Left lung (tissue), 10 donors: Measurements from ENCODE around the gene TSHZ2. TPM values are rescaled to one million over a fixed set of nuclear protein-coding genes. Genes with fewer than 3 reads are reported as not detected.

Source experiments
- ATAC-seq: fragments of 200-7000 bp; cut with Tn5 transposase; one replicate; pipeline ENCODE4 v1.9.1; 2020; ENCODE audit warnings: moderate library complexity
- DNase-seq, 4 donors: peaks; one replicate each; pipeline ENCODE4 v3.0.0-alpha.2; 2013 to 2020
- H3K27ac ChIP-seq, 2 donors: fragments of 200-600 bp; sonication (generic) in 1 of 2; one replicate each; pipeline versions ENCODE4 v1.5.0 to v1.8.0; 2020 to 2021
- H3K27me3 ChIP-seq, 2 donors: fragments of 200-600 bp; sonication (generic) in 1 of 2; one replicate each; pipeline versions ENCODE4 v1.5.0 to v1.8.0; 2020 to 2021
- H3K36me3 ChIP-seq, 2 donors: fragments of 200-600 bp; sonication (generic) in 1 of 2; one replicate each; pipeline versions ENCODE4 v1.5.0 to v1.8.0; 2020 to 2021
- H3K4me1 ChIP-seq, 2 donors: fragments of 200-600 bp; one replicate each; pipeline ENCODE4 v1.8.0; 2021
- H3K4me3 ChIP-seq, 2 donors: fragments of 200-600 bp; sonication (generic) in 1 of 2; one replicate each; pipeline versions ENCODE4 v1.5.0 to v1.8.0; 2020 to 2021; ENCODE audit warnings: mild to moderate bottlenecking in 1 of 2
- H3K9me3 ChIP-seq, 2 donors: fragments of 200-600 bp; sonication (generic) in 1 of 2; one replicate each; pipeline versions ENCODE4 v1.5.0 to v1.8.0; 2020 to 2021
- CTCF ChIP-seq, 2 donors: fragments of 200-600 bp; sonication (generic) in 1 of 2; IDR thresholded peaks; one replicate each; pipeline versions ENCODE4 v1.5.0 to v1.8.0; 2021; ENCODE audit warnings: antibody characterized with exemption in 2 of 2
- intact Hi-C, 2 donors: fragments of 100-400 bp; cut with DNase I; formaldehyde crosslinking; loops; one replicate each; pipeline versions ENCODE4 v1.11.2 to v1.14.2; 2022
- polyA plus RNA-seq, 6 donors: library from polyadenylated mRNA; unstranded; fragments of 120-200 nt; gene quantifications; one replicate each; pipeline ENCODE4 v1.2.1, GENCODE V29; 2013; ENCODE audit not compliant: insufficient read length in 6 of 6
- total RNA-seq, 2 donors: library from RNA; stranded (reverse); fragmentation: NEBNext Ultra II Directional; extraction: Animal tissue kit (Norgen Biotek cat#: 25700); gene quantifications; one replicate each; pipeline ENCODE4 v1.2.1, GENCODE V29; 2021
- donor health status: DM: no; HTN: yes; CAD: no.
- donor health status: DM: no; HTN: no; CAD: no.

The TSHZ2 gene
- total and polyA plus RNA-seq, 8 donors = 7.6 to 20.7 (median 13.9) TPM

DNA sequence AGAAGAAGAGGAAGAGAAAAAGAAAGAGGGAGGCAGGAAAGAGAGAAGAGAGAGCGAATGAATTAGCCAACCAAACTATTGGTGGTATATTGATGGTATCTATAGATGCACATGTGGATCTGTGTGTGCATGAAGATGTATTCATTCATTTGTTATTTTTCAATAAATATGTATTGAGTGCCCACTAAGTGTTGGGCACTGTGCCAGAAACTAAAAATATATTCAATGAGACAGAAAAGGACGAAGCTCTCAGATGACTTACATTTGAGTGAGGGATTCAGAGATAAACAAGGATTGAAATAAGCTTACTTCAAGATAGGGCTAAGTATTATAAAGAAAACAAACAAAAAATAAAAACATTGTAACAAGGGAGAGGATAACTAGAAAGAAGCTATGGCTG, 154.9 kb downstream of the TSHZ2 start:
- no peak overlapping the region for H3K27ac ChIP-seq
- DNase-seq (no peak), ATAC-seq (no peak)
- H3K4me1 ChIP-seq = no peaks in the 10 kb centered on the region
- no peak for TF ChIP-seq CTCF (IDR thresholded peaks at IDR 0.05)
- H3K9me3 ChIP-seq = no peaks in the 10 kb centered on the region
- no peak overlapping the region for H3K4me3 ChIP-seq
- H3K27me3 ChIP-seq = no peaks in the 10 kb centered on the region
- intact Hi-C loops = no loop called here
- H3K36me3 ChIP-seq = no peaks in the 10 kb centered on the region

DNA sequence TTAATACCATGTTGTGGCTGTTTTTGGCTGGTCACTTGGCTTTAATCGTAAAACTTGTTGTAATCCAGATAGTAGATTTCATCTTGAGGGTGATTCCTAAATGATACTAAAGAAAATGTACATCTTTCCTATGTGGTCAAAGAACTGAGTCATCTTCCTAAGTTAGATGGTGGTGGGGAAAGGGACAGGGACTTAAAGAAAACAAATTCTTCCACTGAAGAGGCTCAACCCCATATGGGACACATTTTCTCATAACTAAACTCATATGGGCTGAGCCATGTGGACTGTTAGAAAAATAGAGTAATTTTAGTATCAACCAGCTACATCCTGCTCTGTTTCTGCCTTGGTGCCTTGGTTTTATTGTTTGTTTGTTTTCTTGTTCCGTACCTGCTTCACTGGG, 155.8 kb downstream of the TSHZ2 start:
- H3K4me1 ChIP-seq = no peaks in the 10 kb centered on the region
- no peak overlapping the region for H3K4me3 ChIP-seq
- ATAC-seq (no peak), DNase-seq (no peak)
- H3K36me3 ChIP-seq = no peaks in the 10 kb centered on the region
- no peak for TF ChIP-seq CTCF (IDR thresholded peaks at IDR 0.05)
- no peaks in the 10 kb centered on the region for H3K27me3 ChIP-seq
- H3K9me3 ChIP-seq = no peaks in the 10 kb centered on the region
- intact Hi-C loops = no loop called here
- H3K27ac ChIP-seq = no peak overlapping the region

DNA sequence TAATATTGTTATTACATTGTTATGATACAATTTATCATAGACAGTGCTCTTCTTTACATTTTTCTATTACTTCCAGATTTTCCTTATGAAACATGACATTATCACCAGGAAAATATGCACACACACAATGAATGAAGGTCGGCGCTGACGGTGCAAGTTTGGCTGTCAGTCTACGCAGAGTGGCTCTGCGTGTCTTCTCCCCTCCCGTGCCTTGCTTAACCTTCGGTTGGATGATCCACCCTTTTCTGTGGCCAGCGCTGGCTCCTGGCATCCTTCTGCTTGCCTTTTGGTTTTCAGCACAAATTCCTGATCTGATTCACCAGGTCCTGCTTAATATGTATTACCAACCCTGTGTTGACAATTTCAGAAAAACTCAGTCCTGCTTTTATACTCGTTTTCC, 157.4 kb downstream of the TSHZ2 start:
- H3K4me3 ChIP-seq = no peak overlapping the region
- no peak for TF ChIP-seq CTCF (IDR thresholded peaks at IDR 0.05)
- H3K4me1 ChIP-seq = no peaks in the 10 kb centered on the region
- no peaks in the 10 kb centered on the region for H3K9me3 ChIP-seq
- DNase-seq = no peak
- intact Hi-C loops = no loop called here
- H3K36me3 ChIP-seq = no peaks in the 10 kb centered on the region
- H3K27me3 ChIP-seq = no peaks in the 10 kb centered on the region
- no peak for ATAC-seq
- H3K27ac ChIP-seq = no peak overlapping the region

GRCh38 chr20:53130795-53131194, 158.6 kb downstream of the TSHZ2 start:
- intact Hi-C loops = no loop called here
- ATAC-seq (no peak), DNase-seq (no peak)
- Histone ChIP-seq H3K36me3 (no peaks in the 10 kb centered on the region), H3K4me1 (no peaks in the 10 kb centered on the region), H3K4me3 (no peak overlapping the region), H3K27me3 (no peaks in the 10 kb centered on the region), H3K9me3 (no peaks in the 10 kb centered on the region), H3K27ac (no peak overlapping the region)
- TF ChIP-seq CTCF (IDR thresholded peaks at IDR 0.05) = no peak

DNA sequence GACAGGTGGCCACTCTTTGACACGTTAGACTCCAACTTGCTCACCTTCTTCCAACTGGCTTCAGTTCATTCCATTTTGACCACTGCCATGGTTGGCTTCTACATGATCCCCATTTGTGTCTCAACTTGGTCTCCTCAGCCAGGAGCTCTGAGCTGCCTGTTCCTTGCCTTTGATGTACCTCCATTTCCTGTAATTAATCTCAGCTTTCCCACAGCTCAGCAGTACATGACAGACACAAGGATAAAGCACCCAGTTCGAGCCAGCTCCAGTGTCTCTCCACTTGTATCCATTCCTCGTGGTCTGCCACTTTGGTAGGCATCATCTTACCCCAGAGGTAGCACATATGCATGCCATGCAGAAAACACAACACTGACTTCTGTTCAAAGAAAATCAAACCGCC, 161.0 kb downstream of the TSHZ2 start:
- intact Hi-C loops = no loop called here
- Histone ChIP-seq H3K4me1 (no peaks in the 10 kb centered on the region), H3K4me3 (no peak overlapping the region), H3K27ac (no peak overlapping the region), H3K36me3 (no peaks in the 10 kb centered on the region), H3K27me3 (no peaks in the 10 kb centered on the region), H3K9me3 (no peaks in the 10 kb centered on the region)
- no peak for ATAC-seq
- TF ChIP-seq CTCF (IDR thresholded peaks at IDR 0.05) = no peak
- DNase-seq = no peak
